ENCODE measurements around the gene SNX3.

SNX3 gene

GRCh38 chr6:108203189-108204112 is 57.4 kb downstream of the SNX3 start:
- ATAC-seq, result no peak

GRCh38 chr6:108200631-108201030 is 60.2 kb downstream of the SNX3 start:
- no peak for ATAC-seq

- no peak for ATAC-seq
These were observed 60.7 kb downstream of the SNX3 start for GRCh38 chr6:108200186-108200585.

- no peak for ATAC-seq
These were observed 61.9 kb downstream of the SNX3 start for GRCh38 chr6:108198761-108199498.

GRCh38 chr6:108195209-108195608 is 65.6 kb downstream of the SNX3 start:
- ATAC-seq, result no peak

- no peak for ATAC-seq
These were observed 66.3 kb downstream of the SNX3 start for GRCh38 chr6:108194503-108194902.

GRCh38 chr6:108193835-108194234 is 67.0 kb downstream of the SNX3 start:
- ATAC-seq, result no peak

- no peak for ATAC-seq
These were observed 67.7 kb downstream of the SNX3 start for GRCh38 chr6:108193131-108193530.

- ATAC-seq, result no peak
These were observed 73.3 kb downstream of the SNX3 start for GRCh38 chr6:108187519-108187918.

GRCh38 chr6:108186226-108186625 is 74.6 kb downstream of the SNX3 start:
- no peak for ATAC-seq

GRCh38 chr6:108180776-108181175 is 80.1 kb downstream of the SNX3 start:
- ATAC-seq, result no peak

GRCh38 chr6:108180266-108180665 is 80.6 kb downstream of the SNX3 start:
- no peak for ATAC-seq

GRCh38 chr6:108179741-108180140 is 81.1 kb downstream of the SNX3 start:
- ATAC-seq, result no peak

- no peak for ATAC-seq
These were observed 84.4 kb downstream of the SNX3 start for GRCh38 chr6:108176281-108177089.

- ATAC-seq, result no peak
These were observed 85.1 kb downstream of the SNX3 start for GRCh38 chr6:108175592-108176279.

- no peak for ATAC-seq
These were observed 85.7 kb downstream of the SNX3 start for GRCh38 chr6:108175176-108175591.

- ATAC-seq, result no peak
These were observed 86.3 kb downstream of the SNX3 start for GRCh38 chr6:108174371-108175175.

GRCh38 chr6:108171918-108172516 is 88.8 kb downstream of the SNX3 start:
- ATAC-seq, result no peak

- ATAC-seq, result no peak
These were observed 89.4 kb downstream of the SNX3 start for GRCh38 chr6:108171291-108171917.
